ENCODE data around the gene CCL27. TPM values are rescaled to one million over a fixed set of nuclear protein-coding genes. Genes with fewer than 3 reads are reported as not detected.

Gene CCL27
- total RNA-seq, 3 donors from 2014 or later, result 0.24 to 0.43 (median 0.26) TPM

DNA sequence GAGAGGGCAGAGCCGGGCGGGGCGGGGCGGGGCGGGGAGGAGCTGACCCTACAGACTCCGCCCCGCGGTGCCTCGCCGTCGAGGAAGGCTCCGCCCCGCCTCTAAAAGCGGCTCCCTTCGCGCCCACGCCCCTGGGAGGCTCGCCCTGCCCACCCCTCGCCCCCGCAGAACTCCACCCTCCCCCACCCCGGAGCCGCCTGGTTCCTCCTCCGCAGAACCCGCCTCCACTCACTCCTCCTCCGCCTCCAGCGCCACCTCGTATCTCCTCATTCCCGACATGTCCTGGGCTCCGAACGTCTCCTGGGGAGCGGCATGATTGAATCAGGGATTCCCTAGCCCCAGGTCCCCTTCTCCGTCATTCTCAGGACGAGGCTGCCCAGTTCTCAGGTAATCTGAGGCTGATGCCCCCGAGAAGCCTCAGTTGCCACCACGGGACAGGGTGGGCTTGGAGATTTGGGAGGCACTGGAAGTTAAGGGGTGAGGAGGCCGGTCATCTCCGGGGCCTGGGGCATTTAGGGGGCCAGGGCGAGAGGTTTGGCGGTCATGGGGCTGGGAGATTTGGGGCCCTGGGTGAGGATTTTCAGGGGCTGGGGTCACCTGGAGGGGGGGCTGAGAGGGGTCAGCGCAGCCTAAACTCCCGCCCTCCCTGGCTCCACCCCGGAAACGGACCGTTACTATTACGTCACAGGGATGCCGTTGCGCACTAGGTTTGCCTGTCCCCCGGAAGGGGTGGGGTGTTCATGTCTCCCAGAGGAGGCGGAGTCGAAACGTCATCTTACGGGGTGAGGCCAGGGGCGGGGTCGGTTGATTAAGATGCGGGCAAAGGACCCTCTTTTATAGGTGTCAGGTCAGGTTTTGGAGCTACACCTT lies 3.2 kb upstream of the CCL27 start:
- DNase-seq (peak; percentile 88), ATAC-seq (peak; percentile 79 to 80)
- peaks cover 13% of the 10 kb centered on the region for H3K36me3 Mint-ChIP-seq (ENCODE audit: insufficient read depth)
- H3K9me3 Mint-ChIP-seq, result peaks cover 13% of the 10 kb centered on the region
- peak overlapping the region; percentile 83 for H3K4me3 Mint-ChIP-seq
- peaks cover 49% of the 10 kb centered on the region for H3K4me1 Mint-ChIP-seq (ENCODE audit: low read depth)
- H3K27me3 Mint-ChIP-seq (ENCODE audit: low read depth), result no peaks in the 10 kb centered on the region

DNA sequence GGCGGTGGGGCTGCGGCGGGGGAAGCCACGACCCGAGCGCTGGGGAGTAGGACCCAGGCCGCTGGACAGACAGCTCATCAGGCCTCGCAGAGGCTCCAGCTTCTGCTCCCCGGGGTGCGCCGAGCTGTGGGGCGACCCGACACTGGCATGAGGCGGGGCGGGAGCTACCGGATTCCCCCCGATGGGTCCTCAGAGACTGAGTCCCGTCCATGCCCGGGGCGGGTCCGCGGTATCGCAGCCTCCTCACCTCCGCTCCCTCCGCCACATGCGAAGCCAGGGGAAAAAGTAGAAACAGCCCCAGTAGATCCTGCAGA lies 2.6 kb upstream of the CCL27 start:
- no peaks in the 10 kb centered on the region for H3K27me3 Mint-ChIP-seq (ENCODE audit: low read depth)
- H3K9me3 Mint-ChIP-seq, result peaks cover 9% of the 10 kb centered on the region
- DNase-seq (no peak), ATAC-seq (peak in 1 of 2 donors; percentile 32)
- peak overlapping the region; percentile 83 for H3K4me3 Mint-ChIP-seq
- H3K36me3 Mint-ChIP-seq (ENCODE audit: insufficient read depth), result peaks cover 16% of the 10 kb centered on the region
- H3K4me1 Mint-ChIP-seq (ENCODE audit: low read depth), result peaks cover 49% of the 10 kb centered on the region

DNA sequence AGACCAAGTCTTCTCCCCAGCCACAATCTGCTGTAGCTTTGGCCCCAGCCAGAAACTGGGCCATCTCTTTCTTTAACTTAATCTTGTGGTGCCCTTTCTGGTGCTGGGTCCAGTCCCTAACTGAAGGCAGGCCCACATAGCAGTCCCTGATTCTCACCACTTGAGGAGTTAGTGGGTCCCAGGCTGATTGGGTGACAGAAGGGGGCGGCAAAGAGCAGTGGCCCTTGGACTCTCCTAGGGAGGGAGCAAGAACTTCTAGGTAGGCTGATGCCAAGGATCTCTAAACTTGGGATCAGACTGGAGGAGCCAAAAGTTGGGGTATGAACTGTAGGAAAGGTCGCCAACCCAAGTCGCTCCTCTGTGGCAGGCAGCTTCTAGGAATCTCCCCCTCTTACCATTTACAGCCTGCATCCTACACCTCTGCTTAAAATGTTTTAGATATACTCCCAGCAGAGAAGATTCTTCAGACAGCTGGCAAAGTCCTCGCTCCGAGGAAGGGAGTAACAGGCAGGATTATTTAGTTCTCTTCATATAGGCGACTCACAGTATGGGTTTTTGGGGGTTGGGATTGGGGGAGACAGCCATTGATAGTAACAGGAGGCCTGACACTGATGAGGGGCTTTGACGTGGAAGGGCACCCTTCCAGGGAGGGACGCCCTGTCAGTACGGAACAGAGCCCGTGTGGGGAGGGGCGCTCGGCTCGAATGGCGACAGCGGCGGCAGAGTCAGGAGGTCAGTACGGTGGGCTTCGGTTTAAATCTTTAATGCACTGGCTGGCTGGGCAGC lies 2.0 kb upstream of the CCL27 start:
- ATAC-seq, result peak; percentile 46 to 59
- H3K9me3 Mint-ChIP-seq, result peaks cover 5% of the 10 kb centered on the region

DNA sequence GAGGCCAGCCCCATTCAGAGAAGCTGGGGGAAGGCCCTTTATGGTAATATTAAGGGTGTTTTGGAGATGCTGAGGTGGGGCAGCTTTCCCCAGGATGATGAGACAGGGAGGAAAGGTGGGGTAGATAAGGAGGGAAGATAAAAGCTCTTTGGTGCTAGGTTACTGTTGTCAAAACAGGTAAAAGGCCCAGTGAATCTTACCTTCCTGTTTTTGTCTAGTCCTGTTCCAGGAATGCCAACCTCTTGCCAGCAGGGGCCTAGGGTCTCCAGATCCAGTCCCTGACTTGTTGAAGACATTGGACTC lies 797 bp upstream of the CCL27 start:
- Mint-ChIP-seq H3K4me1 (ENCODE audit: low read depth) (peaks cover 49% of the 10 kb centered on the region), H3K36me3 (ENCODE audit: insufficient read depth) (peaks cover 4% of the 10 kb centered on the region), H3K9me3 (no peaks in the 10 kb centered on the region), H3K4me3 (no peak overlapping the region), H3K27me3 (ENCODE audit: low read depth) (no peaks in the 10 kb centered on the region)
- ATAC-seq, result no peak
- DNase-seq, result no peak

More for the DNA sequence above, 2.0 kb upstream of the CCL27 start:
- peak overlapping the region; percentile 83 for H3K4me3 Mint-ChIP-seq
- H3K4me1 Mint-ChIP-seq (ENCODE audit: low read depth), result peaks cover 49% of the 10 kb centered on the region
- H3K27me3 Mint-ChIP-seq (ENCODE audit: low read depth), result no peaks in the 10 kb centered on the region
- DNase-seq, result peak; percentile 49
- peaks cover 12% of the 10 kb centered on the region for H3K36me3 Mint-ChIP-seq (ENCODE audit: insufficient read depth)

DNA sequence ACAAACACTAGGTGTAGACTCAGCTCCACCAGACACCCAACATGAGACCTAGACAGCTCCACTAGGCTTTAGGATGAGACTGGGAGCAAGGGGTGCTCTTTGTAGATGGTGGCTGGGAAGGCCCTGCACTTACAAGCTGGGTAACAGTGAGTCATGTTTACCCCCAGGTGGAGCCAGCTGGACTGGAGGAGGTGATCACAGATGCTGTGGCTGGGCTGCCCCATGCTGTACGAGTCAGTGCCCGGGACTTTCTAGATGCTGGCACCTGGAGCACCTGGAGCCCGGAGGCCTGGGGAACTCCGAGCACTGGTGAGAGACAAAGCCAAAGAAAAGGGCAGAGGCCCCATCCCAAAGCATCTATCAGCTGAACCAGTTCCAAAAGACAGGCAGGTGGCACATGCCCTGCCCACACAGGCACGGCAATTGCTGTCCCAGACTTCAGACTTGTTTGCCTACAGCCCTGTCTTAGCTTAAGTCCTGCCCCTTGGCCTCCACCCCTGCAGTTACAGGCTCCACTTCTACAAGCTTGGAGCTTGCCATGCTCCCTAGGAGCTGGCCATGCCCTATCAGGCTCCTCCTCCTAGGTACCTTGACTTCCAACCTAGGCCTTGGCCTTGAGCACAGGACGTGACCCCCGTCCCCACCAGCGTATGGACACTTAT lies 2.7 kb downstream of the CCL27 start:
- Mint-ChIP-seq H3K27me3 (ENCODE audit: low read depth) (no peaks in the 10 kb centered on the region), H3K4me3 (no peak overlapping the region), H3K4me1 (ENCODE audit: low read depth) (peaks cover 40% of the 10 kb centered on the region), H3K36me3 (ENCODE audit: insufficient read depth) (peaks cover 4% of the 10 kb centered on the region), H3K9me3 (no peaks in the 10 kb centered on the region)
- no peak for DNase-seq
- ATAC-seq, result no peak

DNA sequence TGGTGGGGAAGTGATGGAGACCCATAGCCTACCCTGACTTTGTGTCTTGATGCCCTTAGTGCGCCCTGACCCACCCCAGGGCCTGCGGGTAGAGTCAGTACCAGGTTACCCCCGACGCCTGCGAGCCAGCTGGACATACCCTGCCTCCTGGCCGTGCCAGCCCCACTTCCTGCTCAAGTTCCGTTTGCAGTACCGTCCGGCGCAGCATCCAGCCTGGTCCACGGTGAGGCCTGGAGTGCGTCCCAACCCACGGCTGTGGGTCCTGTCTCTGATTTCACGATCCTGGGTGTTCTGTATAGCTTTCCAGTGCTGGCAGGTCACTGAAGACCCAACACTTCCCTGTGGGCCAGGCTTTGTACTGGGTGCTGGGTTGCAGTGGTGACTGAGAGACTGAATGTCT lies 4.0 kb downstream of the CCL27 start:
- H3K4me1 Mint-ChIP-seq (ENCODE audit: low read depth), result peaks cover 28% of the 10 kb centered on the region
- no peaks in the 10 kb centered on the region for H3K9me3 Mint-ChIP-seq
- no peak overlapping the region for H3K4me3 Mint-ChIP-seq
- no peaks in the 10 kb centered on the region for H3K27me3 Mint-ChIP-seq (ENCODE audit: low read depth)
- ATAC-seq (no peak), DNase-seq (no peak)
- peaks cover 4% of the 10 kb centered on the region for H3K36me3 Mint-ChIP-seq (ENCODE audit: insufficient read depth)

DNA sequence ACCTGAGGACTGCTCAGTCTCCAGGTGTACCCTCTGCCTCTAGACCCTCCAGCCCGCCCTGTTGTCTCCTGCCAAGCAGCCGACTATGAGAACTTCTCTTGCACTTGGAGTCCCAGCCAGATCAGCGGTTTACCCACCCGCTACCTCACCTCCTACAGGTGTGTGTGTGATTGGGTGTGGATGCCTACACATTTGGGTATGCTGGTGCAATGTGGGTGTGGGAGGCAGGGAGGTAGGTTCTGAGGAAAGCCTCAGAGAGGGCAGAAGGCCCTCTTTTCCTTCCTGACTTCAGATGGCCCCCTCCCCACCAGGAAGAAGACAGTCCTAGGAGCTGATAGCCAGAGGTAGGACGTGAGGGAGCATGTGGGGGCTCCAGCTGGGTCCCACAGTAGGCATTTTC lies 5.5 kb downstream of the CCL27 start:
- Mint-ChIP-seq H3K9me3 (no peaks in the 10 kb centered on the region), H3K36me3 (ENCODE audit: insufficient read depth) (peaks cover 4% of the 10 kb centered on the region)

DNA sequence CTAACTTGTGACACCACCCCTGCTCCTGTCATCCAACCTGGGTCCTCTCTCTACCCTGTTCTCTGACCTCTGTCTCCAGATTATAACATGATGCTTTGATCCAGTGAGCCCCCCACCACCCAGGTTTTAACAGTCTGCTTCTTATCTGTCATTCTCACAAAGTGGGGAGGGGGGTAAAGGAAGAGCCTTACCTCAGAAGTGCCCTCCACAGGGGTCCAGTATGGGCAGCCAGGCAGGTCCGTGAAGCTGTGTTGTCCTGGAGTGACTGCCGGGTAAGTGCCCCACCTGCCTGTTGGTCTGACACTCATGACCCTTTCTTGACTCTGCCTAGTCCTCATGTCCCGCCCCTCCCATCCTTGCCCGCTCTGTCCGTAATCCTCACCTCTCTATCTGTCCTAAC lies 7.1 kb downstream of the CCL27 start:
- no peaks in the 10 kb centered on the region for H3K9me3 Mint-ChIP-seq
- H3K27me3 Mint-ChIP-seq (ENCODE audit: low read depth), result no peaks in the 10 kb centered on the region
- no peak for ATAC-seq
- DNase-seq, result no peak
- H3K4me3 Mint-ChIP-seq, result no peak overlapping the region
- peaks cover under 1% of the 10 kb centered on the region for H3K36me3 Mint-ChIP-seq (ENCODE audit: insufficient read depth)
- peaks cover 23% of the 10 kb centered on the region for H3K4me1 Mint-ChIP-seq (ENCODE audit: low read depth)

More for the DNA sequence above, 5.5 kb downstream of the CCL27 start:
- Mint-ChIP-seq H3K4me3 (no peak overlapping the region), H3K4me1 (ENCODE audit: low read depth) (peaks cover 28% of the 10 kb centered on the region), H3K27me3 (ENCODE audit: low read depth) (no peaks in the 10 kb centered on the region)
- DNase-seq (no peak), ATAC-seq (no peak)

DNA sequence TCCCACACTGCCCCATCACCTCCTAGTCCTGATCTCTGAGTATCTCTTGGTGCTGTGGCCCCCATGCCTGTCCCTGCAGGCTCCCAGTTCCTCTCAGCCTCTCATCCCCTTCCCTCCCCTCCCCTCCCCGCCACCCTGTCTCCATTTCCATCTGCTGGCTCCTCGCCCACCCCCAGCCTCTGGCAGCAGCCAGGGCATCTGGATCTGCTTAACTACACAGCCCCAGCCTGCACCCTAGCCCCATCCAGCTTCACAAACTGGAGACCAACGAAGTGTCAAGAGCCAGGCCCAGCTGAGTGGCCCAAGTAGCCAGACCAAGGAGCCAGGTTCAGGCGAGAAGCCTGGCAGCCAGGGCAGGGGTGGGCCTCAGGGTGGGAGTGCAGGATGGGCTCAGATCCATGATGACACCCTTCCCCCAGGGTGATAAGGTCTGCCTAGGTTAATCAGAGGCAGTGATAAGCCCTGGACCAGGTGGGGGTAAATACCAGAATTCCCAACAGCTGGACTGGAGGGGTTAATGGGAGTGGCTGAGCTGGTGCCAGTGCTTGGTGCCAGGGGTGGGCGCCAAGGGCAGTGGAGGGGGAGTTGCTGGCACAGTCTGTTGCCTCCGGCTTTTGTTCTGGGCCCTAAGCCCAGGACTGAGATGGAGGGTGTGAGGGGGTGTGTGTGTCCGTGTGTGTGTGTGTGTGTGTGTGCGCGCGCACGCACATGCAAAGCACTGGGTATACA lies 8.0 kb downstream of the CCL27 start:
- ATAC-seq, result no peak
- Mint-ChIP-seq H3K27me3 (ENCODE audit: low read depth) (no peaks in the 10 kb centered on the region), H3K36me3 (ENCODE audit: insufficient read depth) (peaks cover under 1% of the 10 kb centered on the region), H3K9me3 (no peaks in the 10 kb centered on the region), H3K4me3 (no peak overlapping the region), H3K4me1 (ENCODE audit: low read depth) (peaks cover 23% of the 10 kb centered on the region)
- DNase-seq, result no peak

DNA sequence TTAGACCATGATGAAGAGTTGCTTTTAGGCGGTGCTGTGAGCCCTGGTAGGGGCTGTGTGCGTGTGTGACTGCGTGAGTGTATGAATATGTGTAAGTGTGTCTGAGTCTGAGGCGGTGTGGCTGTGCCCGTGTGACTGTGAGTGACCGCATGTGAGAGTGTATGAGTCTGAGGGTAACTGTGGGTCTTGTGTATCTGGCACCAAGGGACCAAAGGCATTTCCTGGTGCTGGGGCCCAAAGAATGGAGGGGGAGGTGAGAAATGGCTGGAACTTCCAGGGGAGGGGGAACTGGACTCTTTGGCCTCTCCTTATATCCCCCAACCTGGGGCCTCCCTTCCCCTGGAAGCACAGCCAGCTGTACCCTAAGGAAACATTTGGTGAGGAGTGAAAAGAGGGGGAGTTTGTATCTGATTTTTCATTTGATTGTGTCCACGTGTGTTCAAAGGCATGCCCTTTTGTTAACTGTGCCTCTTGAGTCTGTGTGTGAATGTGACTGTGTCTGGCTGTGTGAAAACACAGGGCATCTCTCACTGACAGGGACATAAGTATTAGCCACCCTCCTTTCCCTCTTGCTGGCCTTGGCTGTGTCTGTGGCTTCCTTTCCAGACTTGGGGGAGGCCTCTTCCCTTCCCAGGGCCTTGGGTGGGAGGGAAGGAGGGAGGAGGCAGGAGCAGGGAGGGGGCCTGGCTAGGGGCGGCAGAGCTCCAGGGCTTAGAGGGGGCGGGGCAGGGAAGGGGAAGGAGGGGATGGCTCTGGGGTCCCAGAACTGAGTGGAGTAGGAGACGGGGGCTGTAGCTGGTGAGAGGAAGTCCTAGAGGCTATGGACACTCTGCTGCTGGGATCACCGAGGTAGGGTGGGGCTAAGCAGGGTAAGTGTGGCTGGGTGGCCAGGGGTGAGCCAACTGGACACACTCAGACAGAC lies 9.0 kb downstream of the CCL27 start:
- ATAC-seq, result no peak
- no peak for DNase-seq
- H3K4me1 Mint-ChIP-seq (ENCODE audit: low read depth), result peaks cover 33% of the 10 kb centered on the region
- H3K36me3 Mint-ChIP-seq (ENCODE audit: insufficient read depth), result peaks cover 11% of the 10 kb centered on the region
- H3K27me3 Mint-ChIP-seq (ENCODE audit: low read depth), result no peaks in the 10 kb centered on the region
- H3K4me3 Mint-ChIP-seq, result no peak overlapping the region
- no peaks in the 10 kb centered on the region for H3K9me3 Mint-ChIP-seq

DNA sequence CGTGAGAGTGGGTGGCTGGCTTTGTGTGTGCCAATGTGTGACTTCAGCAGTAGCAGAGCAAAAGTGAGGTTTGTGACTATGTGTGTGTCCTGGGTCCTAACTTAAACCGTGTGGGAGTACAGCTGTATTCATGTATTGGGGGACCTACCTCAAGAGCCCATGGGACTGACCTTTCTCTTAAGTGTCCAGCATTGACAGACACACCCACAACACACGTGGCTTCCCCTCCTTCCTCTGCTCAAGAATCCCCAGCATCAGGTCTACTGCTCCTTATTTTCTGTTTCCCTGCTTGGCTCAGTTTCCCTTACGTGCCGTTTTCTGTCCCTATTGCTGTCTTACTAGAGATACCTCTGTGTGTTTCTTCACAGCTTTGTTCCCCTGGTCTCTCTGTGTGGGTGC lies 9.9 kb downstream of the CCL27 start:
- DNase-seq (no peak), ATAC-seq (no peak)
- H3K27me3 Mint-ChIP-seq (ENCODE audit: low read depth), result no peaks in the 10 kb centered on the region
- H3K9me3 Mint-ChIP-seq, result no peaks in the 10 kb centered on the region
- H3K4me3 Mint-ChIP-seq, result no peak overlapping the region
- H3K4me1 Mint-ChIP-seq (ENCODE audit: low read depth), result peaks cover 42% of the 10 kb centered on the region
- peaks cover 16% of the 10 kb centered on the region for H3K36me3 Mint-ChIP-seq (ENCODE audit: insufficient read depth)

DNA sequence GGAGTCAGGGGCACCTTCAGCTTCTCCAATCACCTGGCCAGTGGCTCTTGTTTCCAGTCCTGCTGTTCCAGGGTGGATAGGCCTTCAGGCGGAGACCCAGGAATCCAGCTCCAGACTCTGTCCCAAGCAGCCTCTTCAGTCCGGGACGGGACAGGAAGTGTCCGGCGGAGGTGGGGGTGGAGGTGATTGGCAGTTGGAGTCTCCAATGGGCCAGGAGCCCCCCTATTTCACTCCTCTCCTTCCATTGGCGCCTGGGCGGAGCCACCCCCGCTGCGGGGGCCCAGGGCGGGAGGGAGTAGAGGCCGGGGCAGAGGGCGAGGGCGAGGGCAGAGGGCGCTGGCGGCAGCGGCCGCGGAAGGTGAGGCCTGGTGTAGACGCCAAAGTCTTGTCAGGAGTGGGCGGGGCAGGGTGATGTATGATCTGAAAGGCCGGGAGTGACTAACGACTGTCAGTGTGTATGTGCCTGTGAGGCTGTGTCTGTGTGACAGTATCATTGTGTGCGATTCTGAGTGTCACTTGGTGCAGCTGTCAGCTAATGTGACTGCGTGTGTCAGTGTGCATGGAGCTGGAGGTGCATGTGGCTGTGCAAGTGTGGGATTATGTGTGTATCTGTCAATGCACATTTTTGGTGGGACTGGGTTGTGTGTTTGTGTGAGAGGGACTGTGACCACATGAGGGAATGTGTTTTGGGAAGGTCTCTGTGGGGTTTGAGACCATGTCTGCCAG lies 10.4 kb downstream of the CCL27 start, which contains the start of gene IL11RA:
Gene IL11RA, plus strand, starts transcription at position 310 of the 726 bp plus-strand sequence. CDS start 3,033 bp downstream, outside the sequence.
- H3K9me3 Mint-ChIP-seq, result no peaks in the 10 kb centered on the region
- peaks cover 17% of the 10 kb centered on the region for H3K36me3 Mint-ChIP-seq (ENCODE audit: insufficient read depth)
- no peaks in the 10 kb centered on the region for H3K27me3 Mint-ChIP-seq (ENCODE audit: low read depth)
- H3K4me3 Mint-ChIP-seq, result peak within 1 kb of the TSS; percentile 30
- ATAC-seq (peak; percentile 85 to 86), DNase-seq (peak; percentile 40)
- peaks cover 46% of the 10 kb centered on the region for H3K4me1 Mint-ChIP-seq (ENCODE audit: low read depth)

DNA sequence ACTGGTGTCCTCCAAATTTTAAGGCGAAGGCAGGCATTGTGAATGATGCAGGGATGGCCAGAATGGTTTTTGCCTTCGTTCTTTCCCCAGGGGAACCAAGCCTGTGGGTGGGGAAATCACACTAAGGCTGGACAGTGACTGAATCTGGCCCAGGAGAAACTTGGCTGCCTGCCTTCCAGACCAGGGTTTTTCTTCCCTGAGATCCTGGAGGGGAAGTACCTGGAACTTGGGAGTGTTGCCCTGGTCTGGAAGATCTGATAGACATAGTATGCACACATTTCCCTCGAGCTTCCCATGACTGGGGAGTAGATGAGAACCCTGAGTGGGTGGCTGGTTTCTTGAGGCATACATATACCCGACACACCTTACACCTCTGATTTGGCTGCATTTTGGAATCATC lies 11.1 kb downstream of the CCL27 start:
- H3K4me1 Mint-ChIP-seq (ENCODE audit: low read depth), result peaks cover 47% of the 10 kb centered on the region
- no peak for ATAC-seq

More for the DNA sequence above, 11.1 kb downstream of the CCL27 start:
- Mint-ChIP-seq H3K27me3 (ENCODE audit: low read depth) (no peaks in the 10 kb centered on the region), H3K9me3 (no peaks in the 10 kb centered on the region), H3K36me3 (ENCODE audit: insufficient read depth) (peaks cover 17% of the 10 kb centered on the region), H3K4me3 (no peak overlapping the region)
- DNase-seq, result no peak
